C4-2B (cell line): Measurements from ENCODE around the gene UBQLN4.

Experiments used
- H3K27ac ChIP-seq: fragments of 450-650 bp; 2 replicates; pipeline ENCODE4 v1.5.1; 2017
- ZFX ChIP-seq: fragments of 450-650 bp; IDR thresholded peaks from 2 replicates; pipeline ENCODE4 v1.6.1; 2017
- TF ChIP-seq, protein P1 (sequence below): fragments of 450-650 bp; conservative IDR thresholded peaks from 2 replicates; pipeline ENCODE4 v1.5.1; 2017; ENCODE audit warnings: mild to moderate bottlenecking

Gene UBQLN4

DNA sequence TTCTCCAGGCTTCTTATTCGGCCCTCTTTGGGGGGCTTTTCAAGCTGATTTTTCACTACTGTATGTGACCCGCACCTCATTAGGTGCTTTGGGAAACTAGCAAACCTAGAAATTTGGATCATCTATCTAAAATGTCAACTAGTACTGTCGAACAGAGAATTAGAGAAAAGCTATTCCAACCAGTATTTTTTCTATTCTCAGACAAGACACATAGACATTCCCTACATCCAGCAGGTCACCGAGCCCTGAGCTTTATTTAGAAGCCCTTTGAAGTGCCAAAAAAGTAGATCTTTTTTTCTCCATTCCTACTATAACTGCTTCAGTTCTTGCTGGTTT lies 32.5 kb downstream of the UBQLN4 start:
- peak overlapping the region; percentile 81; the same call in 1 of the 2 replicates for H3K27ac ChIP-seq
- TF ChIP-seq, protein P1, sequence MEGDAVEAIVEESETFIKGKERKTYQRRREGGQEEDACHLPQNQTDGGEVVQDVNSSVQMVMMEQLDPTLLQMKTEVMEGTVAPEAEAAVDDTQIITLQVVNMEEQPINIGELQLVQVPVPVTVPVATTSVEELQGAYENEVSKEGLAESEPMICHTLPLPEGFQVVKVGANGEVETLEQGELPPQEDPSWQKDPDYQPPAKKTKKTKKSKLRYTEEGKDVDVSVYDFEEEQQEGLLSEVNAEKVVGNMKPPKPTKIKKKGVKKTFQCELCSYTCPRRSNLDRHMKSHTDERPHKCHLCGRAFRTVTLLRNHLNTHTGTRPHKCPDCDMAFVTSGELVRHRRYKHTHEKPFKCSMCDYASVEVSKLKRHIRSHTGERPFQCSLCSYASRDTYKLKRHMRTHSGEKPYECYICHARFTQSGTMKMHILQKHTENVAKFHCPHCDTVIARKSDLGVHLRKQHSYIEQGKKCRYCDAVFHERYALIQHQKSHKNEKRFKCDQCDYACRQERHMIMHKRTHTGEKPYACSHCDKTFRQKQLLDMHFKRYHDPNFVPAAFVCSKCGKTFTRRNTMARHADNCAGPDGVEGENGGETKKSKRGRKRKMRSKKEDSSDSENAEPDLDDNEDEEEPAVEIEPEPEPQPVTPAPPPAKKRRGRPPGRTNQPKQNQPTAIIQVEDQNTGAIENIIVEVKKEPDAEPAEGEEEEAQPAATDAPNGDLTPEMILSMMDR, result no peak
- no peak for TF ChIP-seq ZFX

DNA sequence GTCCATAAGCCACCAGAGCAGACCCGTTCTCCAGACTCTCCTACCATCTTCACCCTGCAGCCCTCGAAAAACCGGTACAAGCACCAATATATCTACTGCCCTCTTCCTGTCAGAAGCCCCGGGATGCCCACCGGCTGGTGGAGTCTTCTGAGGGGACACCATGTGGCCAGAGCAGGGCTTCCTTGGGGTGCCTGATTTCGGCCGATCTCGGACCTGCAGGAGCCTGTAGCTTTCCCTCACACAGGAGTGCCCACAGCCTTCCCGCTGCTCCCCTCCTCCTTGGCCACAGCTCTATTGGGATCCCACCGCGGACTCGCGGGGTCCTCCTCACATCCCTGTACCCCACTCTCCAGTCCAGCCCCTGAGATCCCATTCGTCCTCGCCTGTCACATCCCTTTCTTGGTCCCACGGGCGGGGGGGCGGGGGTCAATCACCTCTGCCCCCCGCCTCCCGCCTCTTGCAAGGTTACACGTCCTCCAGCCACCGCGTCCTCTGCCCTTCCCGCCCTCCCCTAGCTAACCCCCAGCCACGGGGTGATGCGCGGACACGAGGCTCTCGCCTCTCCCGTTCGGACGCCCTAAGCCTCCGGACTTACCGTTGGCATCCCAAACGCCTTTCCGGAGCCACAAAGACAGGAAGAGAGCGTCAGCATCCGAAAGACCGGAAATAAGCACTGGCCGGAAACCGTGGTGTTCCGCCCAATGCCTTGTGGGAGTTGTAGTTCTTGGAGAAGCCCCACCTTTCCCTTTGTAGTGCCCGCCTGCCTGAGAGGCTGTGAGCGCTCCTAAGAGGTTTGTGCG lies 33.1 kb downstream of the UBQLN4 start, which contains the start of gene SSR2:
Gene SSR2 (minus strand): TSS at position 659 of the 800 bp plus-strand sequence. CDS start 784 bp downstream, outside the sequence.
- TF ChIP-seq, protein P1, result no peak
- TF ChIP-seq ZFX, result no peak
- H3K27ac ChIP-seq, result peak within 1 kb of the TSS; percentile 81

DNA sequence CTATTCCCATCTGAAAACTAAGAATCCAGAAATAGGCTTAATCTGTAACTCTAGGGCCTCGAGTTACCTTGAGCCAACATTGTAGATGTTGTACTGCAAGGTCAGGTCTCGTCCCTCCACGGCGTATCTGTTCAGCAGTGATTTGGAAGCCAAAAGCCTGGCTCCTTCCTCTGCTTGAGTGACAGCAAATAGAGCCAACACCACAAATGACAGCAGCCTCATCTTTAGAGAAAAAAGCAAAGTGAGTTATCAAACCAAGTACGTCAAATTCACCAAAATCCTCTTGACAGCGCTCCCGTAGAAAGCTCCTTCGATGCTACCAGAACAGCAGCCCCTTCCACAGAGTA lies 33.7 kb downstream of the UBQLN4 start:
- H3K27ac ChIP-seq, result peak overlapping the region; percentile 81
- no peak for TF ChIP-seq ZFX
- TF ChIP-seq, protein P1, result no peak

DNA sequence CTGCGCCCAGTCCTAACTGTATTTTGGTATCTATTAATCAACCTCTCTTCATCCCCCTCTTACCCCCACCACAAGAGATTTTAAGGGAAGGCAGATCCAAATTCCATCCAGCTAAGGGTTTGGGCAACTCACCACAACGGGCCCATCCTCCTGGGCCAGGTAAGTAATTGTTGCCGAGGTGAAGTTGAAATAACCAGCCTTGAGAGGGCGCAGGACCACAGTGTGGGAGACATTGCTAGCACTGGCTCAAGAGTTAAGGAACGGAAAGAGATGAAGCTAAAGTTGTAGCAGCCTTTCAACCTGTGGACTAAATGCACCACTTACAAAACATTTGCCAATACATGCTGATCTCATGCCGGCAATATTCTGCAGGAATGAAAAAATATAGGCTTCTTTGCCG lies 38.8 kb downstream of the UBQLN4 start:
- H3K27ac ChIP-seq, result no peak overlapping the region
- no peak for TF ChIP-seq ZFX
- TF ChIP-seq, protein P1, result no peak

DNA sequence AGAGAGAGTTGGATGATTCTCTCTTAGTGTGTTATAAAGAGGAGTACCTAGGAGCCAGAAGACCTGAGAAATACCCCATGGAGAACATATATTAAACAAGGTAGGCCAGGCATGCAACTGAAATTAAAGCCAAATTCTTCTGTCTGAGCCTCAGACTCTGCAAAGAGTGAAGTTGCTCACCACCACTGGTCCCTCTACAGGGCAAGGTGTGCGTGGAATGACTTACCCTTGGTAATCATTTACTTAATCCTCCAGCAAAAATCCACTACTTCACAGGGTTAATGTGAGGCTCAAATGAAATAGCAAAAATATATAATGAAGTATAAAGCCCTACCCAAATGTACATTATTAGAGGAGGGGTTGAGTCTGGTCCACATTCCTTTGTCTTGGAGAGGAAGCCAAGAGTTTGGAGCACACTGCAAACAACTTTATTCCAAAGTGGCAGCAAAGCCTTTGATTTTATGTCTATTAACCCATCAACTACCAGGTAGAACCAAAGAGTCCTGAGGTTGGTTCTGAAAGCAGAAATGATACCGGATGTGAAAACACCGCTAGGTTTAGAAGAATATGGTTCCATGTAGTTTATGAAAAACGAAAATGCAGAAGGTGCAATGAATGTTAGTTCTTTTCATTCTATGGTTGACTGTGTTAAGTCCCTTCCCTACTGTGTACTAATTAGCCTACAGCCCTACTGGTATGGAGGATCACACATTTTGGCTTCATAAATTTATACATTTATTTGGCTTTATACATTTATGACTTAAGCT lies 41.4 kb downstream of the UBQLN4 start:
- H3K27ac ChIP-seq, result no peak overlapping the region
- TF ChIP-seq, protein P1, result no peak
- no peak for TF ChIP-seq ZFX

DNA sequence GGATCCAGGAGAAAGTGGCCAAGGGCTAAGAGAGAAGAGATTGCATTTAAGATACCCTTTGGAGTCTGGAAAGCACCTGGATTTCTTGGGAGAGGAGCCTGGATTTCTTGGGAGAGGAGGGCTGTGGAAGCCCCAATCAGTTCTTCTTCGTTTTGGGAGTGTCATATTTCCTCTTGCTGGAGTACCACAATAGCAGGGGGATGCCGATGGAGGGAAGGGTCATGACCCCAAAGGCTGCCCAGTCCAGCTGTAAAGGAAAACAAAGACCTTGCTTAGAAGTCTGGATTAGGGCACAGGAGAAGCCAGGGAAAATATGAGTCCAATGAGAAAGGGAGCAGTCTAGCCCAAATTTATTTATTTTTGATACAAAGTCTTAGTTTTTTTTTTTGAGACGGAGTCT lies 44.2 kb downstream of the UBQLN4 start:
- no peak overlapping the region for H3K27ac ChIP-seq
- TF ChIP-seq, protein P1, result no peak

DNA sequence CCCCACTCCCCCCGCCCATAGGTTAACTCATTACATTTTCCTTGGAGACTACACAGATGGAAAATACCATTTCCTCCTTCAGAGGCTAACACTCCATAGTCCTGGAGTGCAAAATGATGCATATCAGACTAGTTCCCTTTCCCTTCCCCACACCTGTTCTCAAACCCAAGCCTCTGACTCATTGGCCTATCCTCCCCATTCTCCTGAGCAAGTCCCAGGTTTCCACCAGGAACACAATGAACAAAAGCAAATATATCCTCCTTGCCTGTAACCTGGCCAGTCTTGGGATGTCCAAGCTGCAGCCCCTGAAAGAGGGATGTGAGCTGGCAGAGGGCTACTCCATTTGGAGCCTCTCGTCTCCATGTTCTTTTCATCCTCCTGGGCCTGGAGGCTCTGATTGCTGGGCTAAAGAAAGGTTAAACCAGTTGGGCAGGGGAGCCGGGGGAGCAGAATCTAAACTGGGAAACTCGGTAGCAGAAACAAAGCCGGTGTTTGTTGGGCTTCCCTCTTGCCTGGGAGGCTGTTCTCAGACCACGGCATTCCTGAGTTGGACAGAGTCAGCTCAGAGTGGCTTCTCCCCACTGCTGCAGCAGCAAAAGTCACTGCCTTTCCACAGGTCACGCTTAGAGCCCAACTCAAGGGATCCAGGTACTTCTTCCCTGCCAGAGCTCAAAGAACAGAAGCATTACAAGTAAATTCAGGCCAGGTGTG lies 46.8 kb downstream of the UBQLN4 start:
- no peak overlapping the region for H3K27ac ChIP-seq
- TF ChIP-seq, protein P1, result no peak
- TF ChIP-seq ZFX, result no peak
